Activated T-cell treated with anti-CD3 and anti-CD28 coated beads, Interleukin-2, amount 50 U/mL, for 72 hours (primary cell): ENCODE results near the gene TXNDC11. TPM values are rescaled to one million over a fixed set of nuclear protein-coding genes. Genes with fewer than 3 reads are reported as not detected.

ENCODE experiments used
- ATAC-seq, 2 donors: fragments of 150-1000 bp; cut with Tn5 transposase; replicated peaks in 1 of 2; 2 replicates each; pipeline ENCODE4 v1.10.0; 2021; ENCODE audit warnings: moderate library complexity in 2 of 2, mild to moderate bottlenecking in 1 of 2
- DNase-seq, 2 donors: peaks; one replicate each; pipeline ENCODE4 v3.0.0; 2021 to 2022; ENCODE audit warnings: mixed read lengths in 1 of 2
- H3K27ac Mint-ChIP-seq: one replicate; pipeline ENCODE4 v1.8.0; 2022; ENCODE audit warnings: mild to moderate bottlenecking, moderate library complexity, mixed read lengths
- H3K27me3 Mint-ChIP-seq: one replicate; pipeline ENCODE4 v1.8.0; 2022; ENCODE audit warnings: low read depth, mixed read lengths
- H3K36me3 Mint-ChIP-seq, 2 donors: one replicate each; pipeline ENCODE4 v1.8.0; 2022; ENCODE audit warnings: mixed read lengths in 2 of 2, mild to moderate bottlenecking in 1 of 2; ENCODE audit not compliant: insufficient read depth in 2 of 2
- H3K4me1 Mint-ChIP-seq: one replicate; pipeline ENCODE4 v1.8.0; 2022; ENCODE audit warnings: low read depth, mixed read lengths
- H3K4me3 Mint-ChIP-seq, 2 donors: one replicate each; pipeline ENCODE4 v1.8.0; 2022; ENCODE audit warnings: mild to moderate bottlenecking in 2 of 2, mixed read lengths in 2 of 2, moderate library complexity in 2 of 2
- H3K9me3 Mint-ChIP-seq, 2 donors: one replicate each; pipeline ENCODE4 v1.8.0; 2022; ENCODE audit warnings: mixed read lengths in 2 of 2
- total RNA-seq, 2 donors: library from RNA; stranded (reverse); gene quantifications; one replicate each; pipeline ENCODE4 v1.2.3, GENCODE V29; 2022

Gene TXNDC11
- total RNA-seq, 2 donors from 2014 or later = 34.7 to 41.5 TPM

DNA sequence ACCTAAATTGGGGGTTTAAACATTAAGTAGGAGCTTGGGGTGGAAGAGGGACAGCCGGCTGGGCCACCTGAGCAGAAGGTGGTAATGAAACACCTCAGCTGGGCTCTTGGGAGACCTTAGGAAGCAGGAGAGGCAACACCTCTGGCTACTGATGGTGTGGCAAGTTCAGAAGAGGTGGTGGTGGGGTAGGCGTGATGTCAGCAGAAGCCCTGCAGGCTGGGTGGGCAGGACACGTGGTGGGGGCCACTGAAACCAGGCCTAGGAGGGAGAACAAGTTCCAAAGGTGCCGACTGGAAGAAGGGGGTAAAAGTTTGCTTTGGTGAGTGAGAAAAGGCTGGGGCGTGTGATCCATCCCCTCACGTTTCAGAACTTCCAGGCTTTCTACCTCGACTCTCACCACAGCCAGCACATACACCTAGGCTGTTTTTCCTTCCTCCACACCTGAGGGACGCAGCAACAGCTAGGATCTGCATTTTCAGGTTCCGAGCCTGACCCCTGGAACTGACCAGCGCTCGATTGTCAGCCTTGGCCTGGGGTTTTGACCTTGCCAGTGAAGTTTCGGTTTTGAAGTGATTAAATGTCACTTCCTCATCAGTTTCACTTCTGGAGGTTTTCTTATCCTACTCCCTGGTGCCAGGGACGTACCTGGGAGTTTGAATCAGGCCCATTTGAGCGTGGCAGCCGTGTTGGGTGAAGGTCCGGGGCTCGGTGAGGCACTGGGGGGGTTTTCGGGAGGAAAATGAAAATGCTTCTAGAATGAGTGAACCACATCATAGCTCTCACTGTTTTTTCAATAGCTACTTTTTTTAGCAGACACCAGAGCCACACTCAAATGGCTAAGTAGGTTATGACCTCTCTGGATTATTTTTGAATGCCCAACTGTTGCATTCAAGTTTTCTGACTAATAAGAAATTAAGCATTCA, 64.4 kb downstream of the TXNDC11 start:
- no peak for ATAC-seq
- H3K27ac Mint-ChIP-seq = peak overlapping the region; percentile 1
- peaks cover 0 to 5% of the 10 kb centered on the region in 2 donors for H3K36me3 Mint-ChIP-seq
- no peaks in the 10 kb centered on the region for H3K9me3 Mint-ChIP-seq
- no peaks in the 10 kb centered on the region for H3K27me3 Mint-ChIP-seq
- DNase-seq = no peak
- H3K4me1 Mint-ChIP-seq = peaks cover 79% of the 10 kb centered on the region
- H3K4me3 Mint-ChIP-seq = no peak overlapping the region

GRCh38 chr16:11677451-11677951, 65.2 kb downstream of the TXNDC11 start:
- ATAC-seq (no peak), DNase-seq (no peak)
- Mint-ChIP-seq H3K36me3 (peaks cover 0 to 5% of the 10 kb centered on the region in 2 donors), H3K27me3 (no peaks in the 10 kb centered on the region), H3K4me1 (peaks cover 79% of the 10 kb centered on the region), H3K4me3 (no peak overlapping the region), H3K27ac (no peak overlapping the region), H3K9me3 (no peaks in the 10 kb centered on the region)

GRCh38 chr16:11676799-11677198, 65.9 kb downstream of the TXNDC11 start:
- no peaks in the 10 kb centered on the region for H3K27me3 Mint-ChIP-seq
- ATAC-seq (no peak), DNase-seq (no peak)
- H3K4me1 Mint-ChIP-seq = peaks cover 79% of the 10 kb centered on the region
- H3K27ac Mint-ChIP-seq = no peak overlapping the region
- H3K9me3 Mint-ChIP-seq = no peaks in the 10 kb centered on the region
- no peak overlapping the region for H3K4me3 Mint-ChIP-seq
- peaks cover 0 to 5% of the 10 kb centered on the region in 2 donors for H3K36me3 Mint-ChIP-seq

GRCh38 chr16:11675561-11676511, 66.8 kb downstream of the TXNDC11 start:
- H3K36me3 Mint-ChIP-seq = peaks cover 0 to 5% of the 10 kb centered on the region in 2 donors
- H3K9me3 Mint-ChIP-seq = no peaks in the 10 kb centered on the region

DNA sequence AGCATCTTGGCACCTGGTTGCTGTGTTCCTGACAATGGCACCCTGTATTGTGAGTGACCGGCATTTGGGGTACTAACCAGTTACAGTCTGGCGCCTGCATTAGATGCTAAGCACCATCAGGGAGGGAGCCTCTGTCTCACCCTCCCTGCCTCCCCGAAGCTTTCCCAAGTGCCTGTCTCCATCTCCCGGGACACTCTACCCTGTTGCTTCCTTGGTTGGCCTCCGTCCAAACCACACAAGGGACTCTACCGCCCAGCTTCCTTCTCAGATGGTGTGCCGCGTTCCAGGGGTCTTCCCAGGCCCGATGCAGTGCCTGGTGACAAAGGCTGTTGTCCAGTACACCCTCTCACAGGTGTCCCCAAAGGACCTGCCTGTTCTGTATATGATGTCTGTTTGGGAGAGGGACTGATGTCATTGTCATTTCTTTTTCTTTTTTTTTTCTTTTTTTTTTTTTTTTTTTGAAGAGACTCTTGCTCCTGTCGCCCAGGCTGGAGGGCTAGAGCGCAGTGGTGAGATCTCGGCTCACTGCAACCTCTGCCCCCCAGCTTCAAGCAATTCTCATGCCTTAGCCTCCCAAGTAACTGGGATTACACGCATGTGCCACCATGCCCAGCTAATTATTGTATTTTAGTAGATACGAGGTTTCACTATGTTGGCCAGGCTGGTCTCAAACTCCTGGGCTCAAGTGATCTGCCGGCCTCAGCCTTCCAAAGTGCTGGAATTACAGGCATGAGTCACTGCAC, 67.7 kb downstream of the TXNDC11 start:
- H3K9me3 Mint-ChIP-seq = no peaks in the 10 kb centered on the region
- no peaks in the 10 kb centered on the region for H3K27me3 Mint-ChIP-seq
- peaks cover 79% of the 10 kb centered on the region for H3K4me1 Mint-ChIP-seq
- peak overlapping the region; percentile 84 for H3K27ac Mint-ChIP-seq
- no peak for ATAC-seq
- DNase-seq = no peak
- peaks cover 0 to 5% of the 10 kb centered on the region in 2 donors for H3K36me3 Mint-ChIP-seq
- H3K4me3 Mint-ChIP-seq = no peak overlapping the region

More at GRCh38 chr16:11675561-11676511, 66.8 kb downstream of the TXNDC11 start:
- no peak overlapping the region for H3K27ac Mint-ChIP-seq
- DNase-seq (peak; percentile 29 to 31), ATAC-seq (peak; percentile 24 to 48)
- peaks cover 79% of the 10 kb centered on the region for H3K4me1 Mint-ChIP-seq
- H3K4me3 Mint-ChIP-seq = peak overlapping the region in 1 of 2 donors; percentile 21
- no peaks in the 10 kb centered on the region for H3K27me3 Mint-ChIP-seq

- DNase-seq (no peak), ATAC-seq (no peak)
- peaks cover 1 to 4% of the 10 kb centered on the region in 2 donors for H3K36me3 Mint-ChIP-seq
- no peak overlapping the region for H3K4me3 Mint-ChIP-seq
- peaks cover 78% of the 10 kb centered on the region for H3K4me1 Mint-ChIP-seq
- H3K27ac Mint-ChIP-seq = no peak overlapping the region
- H3K9me3 Mint-ChIP-seq = no peaks in the 10 kb centered on the region
- H3K27me3 Mint-ChIP-seq = no peaks in the 10 kb centered on the region
These were observed 68.4 kb downstream of the TXNDC11 start for GRCh38 chr16:11674001-11674817.

GRCh38 chr16:11673091-11674000, 69.3 kb downstream of the TXNDC11 start:
- Mint-ChIP-seq H3K36me3 (peaks cover 1 to 3% of the 10 kb centered on the region in 2 donors), H3K27ac (peak overlapping the region; percentile 72), H3K27me3 (no peaks in the 10 kb centered on the region), H3K9me3 (no peaks in the 10 kb centered on the region), H3K4me3 (peak overlapping the region; percentile 36 to 61), H3K4me1 (peaks cover 71% of the 10 kb centered on the region)
- ATAC-seq = no peak
- DNase-seq = no peak

DNA sequence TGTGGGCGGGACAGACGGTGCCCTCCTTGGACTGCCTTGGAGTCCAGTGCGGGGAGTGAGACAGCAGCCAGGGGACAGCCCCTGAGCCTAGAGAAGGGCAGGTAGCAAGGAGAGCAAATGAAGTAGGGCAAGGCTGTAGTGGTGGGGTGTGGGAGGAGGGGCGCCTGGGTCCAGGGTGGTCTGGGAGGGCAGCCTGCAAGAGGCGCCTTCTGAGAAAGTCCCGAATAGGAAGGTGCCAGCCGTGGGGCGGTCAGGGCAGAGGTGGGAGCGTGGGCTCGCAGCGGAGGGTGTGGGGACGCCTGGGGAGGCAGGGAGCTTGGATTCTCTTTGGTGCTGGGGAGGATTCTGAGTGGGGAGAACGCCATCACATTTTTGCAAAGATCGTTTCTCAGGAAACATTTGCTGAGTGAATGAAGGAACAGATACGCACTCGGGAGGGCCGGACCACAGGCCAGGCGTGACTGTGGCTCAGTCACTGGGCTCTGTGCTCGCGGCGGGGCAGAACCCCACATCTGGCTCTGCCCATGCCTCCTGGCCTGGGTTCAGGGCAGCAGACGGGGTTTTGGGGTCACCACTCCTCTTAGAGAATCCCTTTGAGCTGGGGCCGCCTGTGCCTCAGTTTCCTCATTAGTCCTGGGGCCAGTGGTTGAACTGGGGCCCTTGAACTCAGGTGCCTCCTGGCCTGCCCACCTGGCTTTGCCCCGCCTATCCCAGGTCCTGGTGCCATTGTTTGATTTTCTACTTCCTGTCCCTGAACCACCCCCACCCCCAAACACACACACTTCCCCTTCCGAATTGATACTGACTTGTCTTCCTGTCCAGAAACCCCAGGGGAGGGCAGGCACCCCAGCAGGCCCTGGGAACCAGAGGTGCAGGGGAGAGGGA, 70.2 kb downstream of the TXNDC11 start:
- DNase-seq (no peak), ATAC-seq (no peak)
- Mint-ChIP-seq H3K36me3 (peaks cover 0 to 1% of the 10 kb centered on the region in 2 donors), H3K4me1 (peaks cover 62% of the 10 kb centered on the region), H3K27me3 (no peaks in the 10 kb centered on the region), H3K9me3 (no peaks in the 10 kb centered on the region), H3K27ac (peak overlapping the region; percentile 52), H3K4me3 (peak overlapping the region; percentile 36 to 61)

- DNase-seq (no peak), ATAC-seq (no peak)
- no peaks in the 10 kb centered on the region for H3K9me3 Mint-ChIP-seq
- H3K4me3 Mint-ChIP-seq = peak overlapping the region in 1 of 2 donors; percentile 54
- H3K36me3 Mint-ChIP-seq = peaks cover 0 to 1% of the 10 kb centered on the region in 2 donors
- no peak overlapping the region for H3K27ac Mint-ChIP-seq
- H3K4me1 Mint-ChIP-seq = peaks cover 59% of the 10 kb centered on the region
- H3K27me3 Mint-ChIP-seq = no peaks in the 10 kb centered on the region
These were observed 71.0 kb downstream of the TXNDC11 start for GRCh38 chr16:11671676-11672075.

GRCh38 chr16:11671271-11671670, 71.4 kb downstream of the TXNDC11 start:
- DNase-seq (no peak), ATAC-seq (no peak)
- H3K4me1 Mint-ChIP-seq = peaks cover 60% of the 10 kb centered on the region
- no peaks in the 10 kb centered on the region for H3K9me3 Mint-ChIP-seq
- peaks cover 0 to 1% of the 10 kb centered on the region in 2 donors for H3K36me3 Mint-ChIP-seq
- H3K27ac Mint-ChIP-seq = no peak overlapping the region
- H3K4me3 Mint-ChIP-seq = peak overlapping the region in 1 of 2 donors; percentile 83
- H3K27me3 Mint-ChIP-seq = no peaks in the 10 kb centered on the region
